AG04449 (cell line): ENCODE data around the gene NR2F1-AS1.
A peak's percentile ranks its signal among the peaks of the same experiment; 100 is the strongest.

Experiments used
- CTCF ChIA-PET: fragments of 350-600 bp; formaldehyde crosslinking; extraction: SDS; loops from one replicate; lab custom pipeline; 2021; ENCODE audit warnings: antibody characterized with exemption; lab: Yijun Ruan, JAX
- POLR2A ChIA-PET: fragments of 400-600, 350-600 bp; formaldehyde crosslinking; extraction: SDS; loops from one replicate; lab custom pipeline; 2020; ENCODE audit warnings: antibody characterized with exemption, inconsistent platforms; lab: Yijun Ruan, JAX
- DNase-seq: peaks from one replicate; pipeline ENCODE4 v3.0.0-alpha.2; 2010; ENCODE audit warnings: low read depth, low spot score
- H3K4me3 ChIP-seq: 2 replicates; pipeline ENCODE4 v1.5.1; 2011; ENCODE audit warnings: low read depth, mild to moderate bottlenecking, control low read depth, low read length
- TF ChIP-seq, protein P1 (sequence below): IDR thresholded peaks from one replicate; pipeline ENCODE4 v1.5.1; 2011; ENCODE audit warnings: mild to moderate bottlenecking, moderate library complexity, low read length, control low read depth, inconsistent platforms; ENCODE audit not compliant: insufficient read depth; ENCODE audit errors: missing control alignments

Gene NR2F1-AS1

DNA sequence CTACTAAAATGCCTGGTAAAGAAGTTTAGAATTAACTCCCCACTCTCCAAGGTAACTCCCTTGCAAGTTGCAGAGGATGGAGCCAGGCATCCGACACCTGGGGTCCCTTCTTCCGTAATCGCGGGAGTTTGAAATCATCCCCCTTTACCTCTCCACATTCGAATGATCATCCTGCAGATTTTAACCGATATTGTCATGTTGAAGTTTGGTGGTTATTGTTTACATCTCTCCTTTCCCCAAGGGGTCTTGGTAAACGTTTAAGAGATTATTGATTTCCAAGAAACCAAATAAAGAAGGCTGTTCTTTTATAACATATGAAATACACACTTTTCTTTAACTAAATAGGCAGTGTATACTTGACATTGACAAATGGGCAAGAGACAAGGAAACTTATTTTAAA lies 28.7 kb upstream of the NR2F1-AS1 start:
- no peak overlapping the region for H3K4me3 ChIP-seq
- CTCF ChIA-PET: interaction anchor here (1.0 to 4.8 kb wide), 4 partner anchors 10 to 239 kb away, joined by 3 to 53 read pairs (median 30); no protein-coding TSS in a partner anchor
- POLR2A ChIA-PET: no interaction called here
- TF ChIP-seq, protein P1, sequence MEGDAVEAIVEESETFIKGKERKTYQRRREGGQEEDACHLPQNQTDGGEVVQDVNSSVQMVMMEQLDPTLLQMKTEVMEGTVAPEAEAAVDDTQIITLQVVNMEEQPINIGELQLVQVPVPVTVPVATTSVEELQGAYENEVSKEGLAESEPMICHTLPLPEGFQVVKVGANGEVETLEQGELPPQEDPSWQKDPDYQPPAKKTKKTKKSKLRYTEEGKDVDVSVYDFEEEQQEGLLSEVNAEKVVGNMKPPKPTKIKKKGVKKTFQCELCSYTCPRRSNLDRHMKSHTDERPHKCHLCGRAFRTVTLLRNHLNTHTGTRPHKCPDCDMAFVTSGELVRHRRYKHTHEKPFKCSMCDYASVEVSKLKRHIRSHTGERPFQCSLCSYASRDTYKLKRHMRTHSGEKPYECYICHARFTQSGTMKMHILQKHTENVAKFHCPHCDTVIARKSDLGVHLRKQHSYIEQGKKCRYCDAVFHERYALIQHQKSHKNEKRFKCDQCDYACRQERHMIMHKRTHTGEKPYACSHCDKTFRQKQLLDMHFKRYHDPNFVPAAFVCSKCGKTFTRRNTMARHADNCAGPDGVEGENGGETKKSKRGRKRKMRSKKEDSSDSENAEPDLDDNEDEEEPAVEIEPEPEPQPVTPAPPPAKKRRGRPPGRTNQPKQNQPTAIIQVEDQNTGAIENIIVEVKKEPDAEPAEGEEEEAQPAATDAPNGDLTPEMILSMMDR: no peak
- DNase-seq: no peak

DNA sequence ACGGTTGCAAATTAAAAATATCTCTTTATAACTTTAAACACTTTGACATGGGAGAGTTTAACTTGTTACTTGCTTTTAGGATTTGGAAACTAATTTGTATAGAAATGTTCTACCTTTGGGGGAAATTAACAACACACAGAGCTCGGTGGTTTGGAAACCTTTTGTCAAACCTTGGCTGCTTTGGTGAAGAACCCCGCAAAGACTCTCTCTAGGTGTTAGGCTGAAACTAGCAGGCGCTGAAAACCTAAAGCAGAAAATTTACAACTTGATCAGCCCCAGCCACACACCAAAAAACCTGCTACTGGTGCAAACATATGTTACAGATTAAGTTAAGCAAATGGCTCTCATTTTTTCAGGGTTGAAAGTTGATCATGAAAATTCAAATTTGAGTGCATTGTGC lies 27.8 kb upstream of the NR2F1-AS1 start:
- no peak overlapping the region for H3K4me3 ChIP-seq
- DNase-seq: no peak
- TF ChIP-seq, protein P1: no peak
- CTCF ChIA-PET: interaction anchor here (0.7 to 4.8 kb wide), 9 partner anchors 11 to 697 kb away, joined by 3 to 53 read pairs (median 17); no protein-coding TSS in a partner anchor
- POLR2A ChIA-PET: no interaction called here

DNA sequence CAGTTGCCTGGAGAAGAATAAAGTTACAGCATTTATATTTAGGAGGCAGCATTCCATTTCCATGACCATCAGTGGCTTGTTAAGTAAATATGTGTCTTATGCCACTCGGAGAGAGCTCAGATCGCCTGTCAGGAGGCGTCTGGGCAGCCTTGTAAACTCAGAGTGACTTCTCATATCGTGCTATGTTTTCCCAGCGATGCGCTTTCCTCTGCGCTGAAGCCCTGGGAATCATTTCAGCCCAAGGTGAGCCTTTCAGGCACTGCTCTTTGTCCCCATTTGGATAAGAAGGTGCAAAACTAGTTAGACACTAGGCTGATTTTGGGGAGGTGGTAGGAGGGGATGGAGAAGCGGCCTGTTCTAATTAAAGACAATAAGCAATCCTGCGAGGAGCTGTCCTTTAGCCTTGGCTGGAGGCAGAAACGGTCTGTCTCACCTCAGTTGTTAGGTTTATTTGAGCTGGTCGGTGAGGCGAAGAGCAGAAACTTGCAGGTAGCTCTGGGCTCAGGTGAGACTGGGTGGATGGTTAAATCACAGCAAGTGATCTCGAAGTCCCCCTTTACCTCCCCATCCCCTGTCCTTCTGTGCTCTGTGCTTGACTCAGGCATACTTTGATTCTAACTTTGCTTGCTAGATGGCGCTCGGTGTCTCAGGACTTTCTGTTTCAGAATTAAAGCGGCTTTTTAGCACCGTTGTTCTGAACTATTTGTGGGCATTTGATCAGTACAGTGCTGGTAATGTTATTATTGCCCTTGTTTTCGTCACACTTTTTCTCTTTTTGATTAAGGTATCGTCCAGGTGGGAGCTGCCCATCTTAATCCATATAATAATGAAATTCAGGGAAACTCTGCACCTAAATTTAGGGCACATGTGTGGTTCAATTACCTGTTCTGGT lies 26.6 kb upstream of the NR2F1-AS1 start:
- H3K4me3 ChIP-seq: peak overlapping the region; percentile 23
- no peak for DNase-seq
- ChIA-PET CTCF (interaction anchor here (0.6 to 4.8 kb wide), 29 partner anchors 9 to 1300 kb away, joined by 3 to 53 read pairs (median 4); partner anchors contain the start of gene NR2F1), POLR2A (interaction anchor here (0.6 kb wide), 1 partner anchor 443 kb away, joined by 3 read pairs; no protein-coding TSS in a partner anchor)
- TF ChIP-seq, protein P1: peak; percentile 51

DNA sequence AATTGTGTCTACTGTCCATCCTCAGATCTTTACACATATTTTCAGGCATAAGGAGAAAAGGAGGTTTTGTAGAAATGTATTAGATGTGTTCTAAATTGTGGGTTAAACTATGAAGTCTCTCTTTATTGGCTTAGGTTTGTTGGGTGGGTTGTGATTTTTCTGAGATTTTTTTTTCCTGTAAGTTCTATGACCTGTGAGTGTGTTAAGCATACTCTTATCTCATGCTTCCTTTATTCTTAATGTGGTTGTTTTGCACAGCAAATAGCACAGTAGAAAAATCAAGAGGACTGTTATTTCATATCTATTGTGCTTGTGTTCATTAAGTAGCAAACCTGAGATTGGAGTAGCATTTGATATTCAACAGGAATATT lies 25.3 kb upstream of the NR2F1-AS1 start:
- no peak for DNase-seq
- POLR2A ChIA-PET: no interaction called here
- CTCF ChIA-PET: interaction anchor here (1.0 to 4.8 kb wide), 8 partner anchors 13 to 200 kb away, joined by 4 to 53 read pairs (median 17); no protein-coding TSS in a partner anchor
- TF ChIP-seq, protein P1: no peak
- H3K4me3 ChIP-seq: no peak overlapping the region

DNA sequence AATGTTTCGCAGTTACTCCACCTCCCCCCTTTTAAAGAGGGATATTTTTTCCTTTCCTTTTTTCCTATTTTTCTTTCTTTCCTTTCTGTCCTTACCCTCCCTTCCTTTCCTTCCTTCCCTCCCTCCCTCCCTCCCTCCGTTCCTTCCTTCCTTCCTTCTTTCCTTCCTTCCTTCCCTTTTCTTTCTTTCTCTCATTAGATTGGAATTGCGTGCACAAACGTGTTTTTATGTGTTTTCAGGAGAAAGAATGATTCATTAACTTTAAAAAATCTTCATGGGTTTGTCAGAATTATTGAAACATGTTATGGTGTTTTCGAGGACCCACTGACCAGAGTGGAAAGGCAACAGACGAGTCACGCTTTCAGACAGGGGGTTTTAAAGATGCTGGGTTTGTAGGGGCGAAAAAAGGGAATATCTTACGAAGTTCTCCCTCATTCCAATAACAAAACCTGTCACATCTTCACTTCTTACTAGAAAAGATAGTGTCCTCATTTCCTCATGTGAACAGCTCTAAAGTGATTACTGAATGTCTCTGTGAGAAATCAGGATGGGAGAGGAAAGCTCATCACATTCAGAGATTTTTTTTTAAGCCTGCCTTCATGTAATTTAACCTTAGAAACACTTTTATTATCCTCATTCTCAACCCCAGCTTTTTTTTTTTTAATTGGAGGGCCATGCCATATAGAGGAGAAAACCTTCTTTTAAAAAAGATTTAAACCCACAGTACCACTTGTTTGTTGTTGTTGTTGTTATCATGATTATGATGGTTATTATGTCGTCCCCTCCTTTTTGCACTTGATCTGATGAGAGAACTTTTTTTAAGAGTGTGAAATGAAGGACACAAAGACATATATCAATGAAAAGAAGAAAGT lies 23.9 kb upstream of the NR2F1-AS1 start:
- POLR2A ChIA-PET: no interaction called here
- TF ChIP-seq, protein P1: no peak
- CTCF ChIA-PET: interaction anchor here (4.8 kb wide), 1 partner anchor 196 kb away, joined by 53 read pairs; no protein-coding TSS in a partner anchor
- no peak for DNase-seq
- no peak overlapping the region for H3K4me3 ChIP-seq
